Common myeloid progenitor, CD34-positive (primary cell): ENCODE measurements around the gene DPEP1.

Experiments
- CTCF ChIA-PET: fragments of 350-600 bp; sonication (Branson Sonifier 250); formaldehyde crosslinking; loops from one replicate; lab custom pipeline; 2021; ENCODE audit warnings: antibody characterized with exemption; lab: Charles Lee
- POLR2A ChIA-PET: fragments of 350-600 bp; sonication (Branson Sonifier 250); formaldehyde crosslinking; loops from one replicate; lab custom pipeline; 2021; ENCODE audit warnings: antibody characterized with exemption; lab: Charles Lee
- DNase-seq, 3 donors: peaks; one replicate each; pipeline versions ENCODE4 v3.0.0 to v3.0.0-alpha.2; 2013
- H3K27ac ChIP-seq, 2 experiments: 1 replicate in 1 of 2; 2 replicates in 1 of 2; pipeline ENCODE4 v1.7.0; 2013; ENCODE audit warnings: inconsistent platforms in 2 of 2, low read length in 2 of 2, mild to moderate bottlenecking in 2 of 2, low read depth in 1 of 2, moderate library complexity in 1 of 2; ENCODE audit not compliant: severe bottlenecking in 2 of 2, insufficient read depth in 1 of 2, poor library complexity in 1 of 2
- H3K27me3 ChIP-seq, 5 experiments: replicated peaks in 2 of 5; 1 replicate in 3 of 5; 2 replicates in 2 of 5; pipeline versions ENCODE4 v1.6.1 to v1.7.0; 2013; ENCODE audit warnings: low read length in 4 of 5, mild to moderate bottlenecking in 2 of 5, moderate library complexity in 2 of 5, inconsistent platforms in 1 of 5; ENCODE audit not compliant: insufficient read depth in 5 of 5, control insufficient read depth in 4 of 5
- H3K36me3 ChIP-seq, 4 experiments: 1 replicate in 2 of 4; 2 replicates in 2 of 4; pipeline versions ENCODE4 v1.6.1 to v1.7.0; 2013; ENCODE audit warnings: low read length in 3 of 4, control low read depth in 1 of 4, mild to moderate bottlenecking in 1 of 4; ENCODE audit not compliant: control insufficient read depth in 4 of 4, insufficient read depth in 4 of 4
- H3K4me1 ChIP-seq, 4 experiments: 1 replicate in 3 of 4; 2 replicates in 1 of 4; pipeline versions ENCODE4 v1.6.1 to v1.7.1; 2013; ENCODE audit warnings: low read length in 3 of 4, mild to moderate bottlenecking in 3 of 4, control low read depth in 1 of 4, inconsistent platforms in 1 of 4, moderate library complexity in 1 of 4; ENCODE audit not compliant: control insufficient read depth in 4 of 4, insufficient read depth in 4 of 4; ENCODE audit errors: control extremely low read depth in 1 of 4
- H3K4me3 ChIP-seq, 7 experiments: 1 replicate in 4 of 7; 2 replicates in 3 of 7; pipeline versions ENCODE4 v1.5.1 to v1.7.0; 2013; ENCODE audit warnings: mild to moderate bottlenecking in 7 of 7, low read length in 6 of 7, moderate library complexity in 6 of 7, inconsistent platforms in 2 of 7, low read depth in 2 of 7, control low read depth in 1 of 7; ENCODE audit not compliant: insufficient read depth in 4 of 7, control insufficient read depth in 1 of 7; ENCODE audit errors: extremely low read depth in 1 of 7
- H3K9me3 ChIP-seq, 5 experiments: 1 replicate in 4 of 5; 2 replicates in 1 of 5; pipeline versions ENCODE4 v1.6.1 to v1.7.1; 2013; ENCODE audit warnings: low read length in 4 of 5, mild to moderate bottlenecking in 2 of 5, inconsistent platforms in 1 of 5, low read depth in 1 of 5, moderate library complexity in 1 of 5; ENCODE audit not compliant: control insufficient read depth in 4 of 5, insufficient read depth in 2 of 5; ENCODE audit errors: control extremely low read depth in 1 of 5
- WGBS: methylation state at CpG from one replicate; pipeline ENCODE4 v1.1.5; 2013; ENCODE audit not compliant: insufficient coverage; 5-methylcytosine and 5-hydroxymethylcytosine counted together

The DPEP1 gene

DNA sequence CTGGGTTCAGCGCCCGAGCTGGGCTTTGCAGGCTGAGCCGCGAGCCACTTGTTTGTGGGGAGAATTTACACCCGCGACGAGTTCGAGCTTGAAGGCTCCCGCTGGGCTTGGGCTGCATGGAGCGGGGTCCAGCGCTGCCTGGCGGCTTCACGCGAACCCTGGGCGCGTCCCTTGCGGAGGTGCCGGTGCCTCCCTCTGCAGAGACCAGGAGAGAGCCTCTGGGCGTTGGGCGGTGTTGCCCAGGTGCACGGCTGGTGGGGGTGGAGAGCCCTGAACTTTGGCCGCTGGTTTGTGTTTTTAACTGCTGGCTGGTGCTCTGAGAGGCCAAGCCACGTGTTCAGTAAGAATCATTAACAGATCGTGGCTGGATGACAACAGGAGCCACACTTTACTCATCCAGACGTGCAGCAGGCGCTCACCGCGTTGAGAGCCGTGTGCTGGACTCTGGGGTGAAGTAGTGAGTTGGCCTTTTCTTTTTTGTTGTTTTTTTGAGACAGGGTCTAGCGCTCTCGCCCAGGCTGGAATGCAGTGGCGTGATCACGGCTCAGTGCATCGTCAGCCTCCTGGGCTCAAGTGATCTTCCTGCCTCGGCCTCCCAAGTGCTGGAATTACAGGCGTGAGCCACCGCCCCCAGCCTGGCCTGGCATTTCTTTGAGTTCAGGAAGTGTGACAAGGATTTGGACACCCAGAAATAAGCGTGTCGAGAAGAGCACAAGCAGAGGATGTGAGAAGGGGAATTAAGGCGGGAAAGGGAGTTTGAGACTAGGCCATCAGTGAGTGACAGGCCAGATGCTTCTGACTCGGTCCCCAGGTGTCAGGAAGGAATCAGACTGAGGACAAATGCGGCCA is 73.9 kb downstream of the DPEP1 start:
- Histone ChIP-seq H3K4me3 (peak overlapping the region; percentile 64 to 90 (median 77)), H3K36me3 (peaks cover 0 to 36% (median 17%) of the 10 kb centered on the region in 4 experiments), H3K27me3 (no peaks in the 10 kb centered on the region), H3K9me3 (peaks cover 0 to 6% (median 0%) of the 10 kb centered on the region in 5 experiments), H3K4me1 (peaks cover 0 to 14% (median 12%) of the 10 kb centered on the region in 4 experiments), H3K27ac (peak overlapping the region; percentile 15 to 81)
- 22% methylated on average over 39 of the region's 42 CpGs for WGBS
- CTCF ChIA-PET, result interaction anchor here (2.8 kb wide), 1 partner anchor 12 kb away, joined by 11 read pairs; no protein-coding TSS in a partner anchor
- POLR2A ChIA-PET, result interaction anchor here (0.5 to 1.1 kb wide), 3 partner anchors 19 to 78 kb away, joined by 3 to 6 read pairs (median 3); no protein-coding TSS in a partner anchor
- DNase-seq, result peak; percentile 26 to 54 (median 39)
